Naive thymus-derived CD8-positive, alpha-beta T cell (primary cell): ENCODE data around the gene TSHZ3. TPM values are rescaled to one million over a fixed set of nuclear protein-coding genes. Genes with fewer than 3 reads are reported as not detected.
A peak's percentile ranks its signal among the peaks of the same experiment; 100 is the strongest.

Experiments used
- ATAC-seq, 2 donors: fragments of 150-1000 bp; cut with Tn5 transposase in 1 of 2; sonication (Bioruptor Pico), chemical (Tn5 transposase) in 1 of 2; 1 replicate in 1 of 2; 2 replicates in 1 of 2; pipeline ENCODE4 v1.10.0; 2021; ENCODE audit warnings: mild to moderate bottlenecking in 2 of 2, moderate library complexity in 2 of 2
- POLR2A ChIA-PET: fragments of 350-600 bp; sonication (Branson Sonifier 250); formaldehyde crosslinking; loops from one replicate; lab custom pipeline; 2021; ENCODE audit warnings: antibody characterized with exemption; lab: Charles Lee
- DNase-seq, 10 donors: peaks; one replicate each; pipeline versions ENCODE4 v3.0.0 to v3.0.0-alpha.2; 2020 to 2022
- H3K27ac Mint-ChIP-seq, 10 donors: one replicate each; pipeline ENCODE4 v1.8.0; 2020 to 2022; ENCODE audit warnings: mild to moderate bottlenecking in 10 of 10, mixed read lengths in 10 of 10, moderate library complexity in 4 of 10, inconsistent platforms in 1 of 10
- H3K27me3 Mint-ChIP-seq, 5 donors: one replicate each; pipeline ENCODE4 v1.8.0; 2021 to 2022; ENCODE audit warnings: mixed read lengths in 5 of 5
- H3K36me3 Mint-ChIP-seq, 3 donors: one replicate each; pipeline ENCODE4 v1.8.0; 2020 to 2022; ENCODE audit warnings: mixed read lengths in 3 of 3, mild to moderate bottlenecking in 2 of 3, inconsistent platforms in 1 of 3
- H3K4me1 Mint-ChIP-seq, 4 donors: one replicate each; pipeline ENCODE4 v1.8.0; 2021 to 2022; ENCODE audit warnings: mixed read lengths in 4 of 4
- H3K4me3 Mint-ChIP-seq, 10 donors: one replicate each; pipeline ENCODE4 v1.8.0; 2020 to 2022; ENCODE audit warnings: mild to moderate bottlenecking in 10 of 10, mixed read lengths in 10 of 10, moderate library complexity in 6 of 10, inconsistent platforms in 1 of 10
- H3K9me3 Mint-ChIP-seq, 9 donors: one replicate each; pipeline ENCODE4 v1.8.0; 2020 to 2022; ENCODE audit warnings: mixed read lengths in 9 of 9, mild to moderate bottlenecking in 3 of 9, inconsistent platforms in 1 of 9, moderate library complexity in 1 of 9
- polyA plus RNA-seq, 3 donors: library from polyadenylated mRNA; unstranded; fragments of 300-500 nt; fragmentation: Illumina TruSeq; gene quantifications; one replicate each; pipeline ENCODE4 v1.2.3, GENCODE V29; 2021
- total RNA-seq, 8 experiments: library from RNA in 2 of 8; stranded (reverse) in 2 of 8; gene quantifications; one replicate each; pipeline ENCODE4 v1.2.3 and lab custom pipeline; 2021 to 2026

The TSHZ3 gene
- total and polyA plus RNA-seq, 5 experiments from 2014 or later: 0.09 TPM; not detected in 4

- Mint-ChIP-seq H3K27me3 (peaks cover 22 to 53% (median 41%) of the 10 kb centered on the region in 5 donors), H3K4me1 (peaks cover 14 to 37% (median 32%) of the 10 kb centered on the region in 4 donors), H3K9me3 (no peaks in the 10 kb centered on the region), H3K36me3 (peaks cover 0 to 3% (median 0%) of the 10 kb centered on the region in 3 donors), H3K4me3 (no peak overlapping the region), H3K27ac (no peak overlapping the region)
- POLR2A ChIA-PET: no interaction called here
- no peak for ATAC-seq
- DNase-seq: no peak
Measured at GRCh38 chr19:31344403-31344802, 4.8 kb downstream of the TSHZ3 start.

- no peak overlapping the region for H3K27ac Mint-ChIP-seq
- DNase-seq: no peak
- H3K4me1 Mint-ChIP-seq: peaks cover 19 to 41% (median 36%) of the 10 kb centered on the region in 4 donors
- POLR2A ChIA-PET: no interaction called here
- H3K27me3 Mint-ChIP-seq: peaks cover 16 to 45% (median 43%) of the 10 kb centered on the region in 5 donors
- no peaks in the 10 kb centered on the region for H3K9me3 Mint-ChIP-seq
- H3K4me3 Mint-ChIP-seq: no peak overlapping the region
- H3K36me3 Mint-ChIP-seq: no peaks in the 10 kb centered on the region
- no peak for ATAC-seq
Measured at GRCh38 chr19:31342926-31343325, 6.3 kb downstream of the TSHZ3 start.

GRCh38 chr19:31340042-31341025, 8.9 kb downstream of the TSHZ3 start:
- peak overlapping the region in 7 of 10 donors; percentile 30 to 71 (median 66) for H3K27ac Mint-ChIP-seq
- H3K36me3 Mint-ChIP-seq: no peaks in the 10 kb centered on the region
- ATAC-seq (peak; percentile 47 to 63), DNase-seq (peak in 3 of 10 donors; percentile 38 to 63 (median 44))
- H3K27me3 Mint-ChIP-seq: peaks cover 7 to 34% (median 28%) of the 10 kb centered on the region in 5 donors
- H3K4me3 Mint-ChIP-seq: peak overlapping the region; percentile 53 to 85 (median 69)
- peaks cover 19 to 39% (median 33%) of the 10 kb centered on the region in 4 donors for H3K4me1 Mint-ChIP-seq
- POLR2A ChIA-PET: interaction anchor here (0.7 kb wide), 1 partner anchor 653 kb away, joined by 4 read pairs; no protein-coding TSS in a partner anchor
- H3K9me3 Mint-ChIP-seq: no peaks in the 10 kb centered on the region

GRCh38 chr19:31339411-31339810, 9.8 kb downstream of the TSHZ3 start:
- DNase-seq: no peak
- H3K4me1 Mint-ChIP-seq: peaks cover 19 to 39% (median 33%) of the 10 kb centered on the region in 4 donors
- H3K27ac Mint-ChIP-seq: peak overlapping the region in 2 of 10 donors; percentile 30 to 47
- H3K36me3 Mint-ChIP-seq: no peaks in the 10 kb centered on the region
- peaks cover 4 to 31% (median 23%) of the 10 kb centered on the region in 5 donors for H3K27me3 Mint-ChIP-seq
- POLR2A ChIA-PET: interaction anchor here (0.7 kb wide), 1 partner anchor 652 kb away, joined by 4 read pairs; no protein-coding TSS in a partner anchor
- no peaks in the 10 kb centered on the region for H3K9me3 Mint-ChIP-seq
- H3K4me3 Mint-ChIP-seq: peak overlapping the region in 9 of 10 donors; percentile 17 to 85 (median 67)
- peak in 1 of 2 donors; percentile 27 for ATAC-seq

- Mint-ChIP-seq H3K36me3 (no peaks in the 10 kb centered on the region), H3K9me3 (peaks cover 0 to 1% (median 0%) of the 10 kb centered on the region in 9 donors), H3K4me3 (peak overlapping the region in 2 of 10 donors; percentile 31 to 52), H3K4me1 (peaks cover 19 to 39% (median 33%) of the 10 kb centered on the region in 4 donors), H3K27ac (peak overlapping the region in 1 of 10 donors; percentile 53), H3K27me3 (peaks cover 4 to 28% (median 21%) of the 10 kb centered on the region in 5 donors)
- DNase-seq (no peak), ATAC-seq (peak; percentile 60 to 67)
- POLR2A ChIA-PET: interaction anchor here (0.6 to 0.8 kb wide), 2 partner anchors 8 to 9 kb away, joined by 3 to 4 read pairs; no protein-coding TSS in a partner anchor
Measured at GRCh38 chr19:31338069-31338776, 11.0 kb downstream of the TSHZ3 start.

GRCh38 chr19:31337008-31337914, 12.0 kb downstream of the TSHZ3 start:
- peaks cover 19 to 39% (median 33%) of the 10 kb centered on the region in 4 donors for H3K4me1 Mint-ChIP-seq

GRCh38 chr19:31335716-31336115, 13.5 kb downstream of the TSHZ3 start:
- no peak for DNase-seq
- peaks cover 1 to 28% (median 18%) of the 10 kb centered on the region in 5 donors for H3K27me3 Mint-ChIP-seq

More at GRCh38 chr19:31337008-31337914, 12.0 kb downstream of the TSHZ3 start:
- POLR2A ChIA-PET: no interaction called here
- DNase-seq: no peak
- H3K27me3 Mint-ChIP-seq: peaks cover 1 to 28% (median 18%) of the 10 kb centered on the region in 5 donors
- H3K4me3 Mint-ChIP-seq: no peak overlapping the region
- H3K9me3 Mint-ChIP-seq: peaks cover 0 to 1% (median 0%) of the 10 kb centered on the region in 9 donors
- no peak overlapping the region for H3K27ac Mint-ChIP-seq
- no peaks in the 10 kb centered on the region for H3K36me3 Mint-ChIP-seq
- no peak for ATAC-seq

GRCh38 chr19:31334849-31335624, 14.2 kb downstream of the TSHZ3 start:
- DNase-seq (no peak), ATAC-seq (no peak)
- Mint-ChIP-seq H3K36me3 (no peaks in the 10 kb centered on the region), H3K9me3 (peaks cover 0 to 1% (median 0%) of the 10 kb centered on the region in 9 donors), H3K27ac (no peak overlapping the region), H3K27me3 (peaks cover 0 to 28% (median 15%) of the 10 kb centered on the region in 5 donors), H3K4me3 (no peak overlapping the region), H3K4me1 (peaks cover 10 to 22% (median 17%) of the 10 kb centered on the region in 4 donors)
- POLR2A ChIA-PET: no interaction called here

More at GRCh38 chr19:31335716-31336115, 13.5 kb downstream of the TSHZ3 start:
- no peak overlapping the region for H3K27ac Mint-ChIP-seq
- no peak for ATAC-seq
- no peaks in the 10 kb centered on the region for H3K36me3 Mint-ChIP-seq
- peaks cover 13 to 28% (median 23%) of the 10 kb centered on the region in 4 donors for H3K4me1 Mint-ChIP-seq
- H3K4me3 Mint-ChIP-seq: no peak overlapping the region
- POLR2A ChIA-PET: no interaction called here
- H3K9me3 Mint-ChIP-seq: peaks cover 0 to 1% (median 0%) of the 10 kb centered on the region in 9 donors

DNA sequence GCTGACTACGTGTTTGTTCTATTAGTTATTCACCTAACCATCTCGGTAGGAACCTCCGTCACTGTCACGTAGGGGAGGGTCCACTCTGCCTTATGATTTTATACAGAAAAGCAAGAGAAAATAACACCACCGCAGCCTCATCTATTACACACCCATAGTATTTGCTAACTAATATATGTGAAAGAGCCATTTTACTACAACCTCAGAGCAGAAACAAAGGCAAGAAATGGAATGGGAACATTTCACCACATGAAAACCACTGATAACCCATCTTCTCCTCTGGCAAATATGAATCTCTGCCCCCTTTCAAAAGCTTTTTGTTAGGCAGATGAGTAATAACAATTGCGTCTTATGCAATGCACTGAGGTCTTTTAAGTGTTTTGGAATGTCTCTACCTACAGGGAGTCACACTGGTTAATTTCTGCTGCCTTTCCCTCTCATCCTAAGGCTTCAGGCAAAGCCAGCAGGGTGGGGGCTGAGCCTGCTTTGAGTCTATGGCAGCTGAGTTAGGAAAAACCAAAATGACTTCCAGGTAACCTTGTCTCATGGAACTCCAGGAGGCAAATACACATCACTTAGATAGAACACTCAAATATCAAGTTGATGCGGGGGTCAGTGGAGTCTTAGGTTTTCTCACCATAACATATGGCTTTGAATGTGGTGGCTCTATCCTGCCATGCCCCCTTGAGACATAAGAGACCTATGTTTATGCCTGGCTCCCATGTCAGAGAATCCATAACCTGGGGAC, 15.0 kb downstream of the TSHZ3 start:
- Mint-ChIP-seq H3K27me3 (peaks cover 0 to 28% (median 13%) of the 10 kb centered on the region in 5 donors), H3K9me3 (peaks cover 0 to 1% (median 0%) of the 10 kb centered on the region in 9 donors), H3K4me1 (peaks cover 6 to 14% (median 10%) of the 10 kb centered on the region in 4 donors), H3K36me3 (no peaks in the 10 kb centered on the region), H3K4me3 (no peak overlapping the region), H3K27ac (peak overlapping the region in 1 of 10 donors; percentile 22)
- no peak for DNase-seq
- ATAC-seq: no peak
- POLR2A ChIA-PET: no interaction called here

GRCh38 chr19:31332096-31332495, 17.1 kb downstream of the TSHZ3 start:
- DNase-seq (no peak), ATAC-seq (no peak)
- Mint-ChIP-seq H3K27me3 (peaks cover 0 to 13% (median 6%) of the 10 kb centered on the region in 5 donors), H3K4me1 (peaks cover 0 to 2% (median 0%) of the 10 kb centered on the region in 4 donors), H3K9me3 (peaks cover 0 to 1% (median 0%) of the 10 kb centered on the region in 9 donors), H3K27ac (no peak overlapping the region), H3K36me3 (no peaks in the 10 kb centered on the region), H3K4me3 (no peak overlapping the region)
- POLR2A ChIA-PET: no interaction called here
